ENCODE measurements around the gene STRN.

The STRN gene

DNA sequence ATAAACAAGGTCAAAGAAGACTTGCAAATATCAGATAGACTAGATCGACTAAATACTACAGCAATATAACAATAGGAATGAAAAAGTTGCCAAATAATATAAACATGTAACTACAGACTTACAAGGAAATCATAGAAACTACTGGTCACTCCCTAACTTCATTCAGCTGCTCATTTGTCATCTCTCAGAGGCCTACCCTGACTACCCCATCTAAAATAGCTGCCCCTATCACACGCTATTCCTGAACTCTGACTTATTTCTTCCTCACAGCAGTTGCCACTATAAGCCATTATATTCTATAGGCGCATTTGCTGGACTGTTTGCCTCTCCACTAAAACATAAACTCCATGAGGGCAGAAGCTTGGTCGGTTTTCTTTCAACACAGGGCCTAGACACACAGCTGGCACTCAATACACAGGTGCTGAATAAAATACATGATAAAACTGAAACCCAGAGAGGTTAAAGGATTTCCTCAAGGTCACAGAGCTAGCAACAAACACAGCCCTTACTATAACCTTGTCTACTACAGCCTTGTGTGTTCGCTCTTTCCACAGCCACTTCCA is 1.8 kb downstream of the STRN start:
- no peak for TF ChIP-seq CTCF (IDR thresholded peaks at IDR 0.05; ENCODE audit: low read depth, low read length)
- in situ Hi-C loops (cut with HindIII; ENCODE audit: low sequenced_read_pairs), result no loop called here
- no peak for DNase-seq (ENCODE audit: low read depth, low spot score)
- no peak overlapping the region for H3K4me3 ChIP-seq (ENCODE audit: low read depth, low read length)

GRCh38 chr2:36963734-36964133 is 2.6 kb downstream of the STRN start:
- no peak for TF ChIP-seq CTCF (IDR thresholded peaks at IDR 0.05; ENCODE audit: low read depth, low read length)
- in situ Hi-C loops (cut with HindIII; ENCODE audit: low sequenced_read_pairs), result no loop called here
- no peak overlapping the region for H3K4me3 ChIP-seq (ENCODE audit: low read depth, low read length)
- no peak for DNase-seq (ENCODE audit: low read depth, low spot score)

DNA sequence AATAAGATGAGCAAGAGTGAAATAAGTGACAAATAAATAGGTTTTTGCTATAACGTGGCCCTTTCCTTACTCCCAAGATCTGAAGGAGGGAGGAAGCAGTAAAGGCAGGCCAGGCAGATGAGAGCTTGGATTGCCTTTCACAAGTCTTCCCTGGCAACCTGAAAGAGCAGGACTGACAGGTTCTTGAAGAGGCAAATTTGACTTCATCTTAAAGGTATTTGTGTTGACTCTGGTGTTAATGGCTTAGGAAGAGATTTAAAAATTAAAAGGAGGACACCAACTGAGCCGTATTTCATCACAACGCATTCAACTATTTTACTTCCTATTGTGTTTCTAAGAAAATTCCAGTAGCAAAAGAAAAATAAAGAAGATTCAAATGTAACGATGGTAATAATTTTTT is 3.2 kb downstream of the STRN start:
- no peak overlapping the region for H3K4me3 ChIP-seq (ENCODE audit: low read depth, low read length)
- no peak for TF ChIP-seq CTCF (IDR thresholded peaks at IDR 0.05; ENCODE audit: low read depth, low read length)
- in situ Hi-C loops (cut with HindIII; ENCODE audit: low sequenced_read_pairs), result no loop called here
- DNase-seq (ENCODE audit: low read depth, low spot score), result no peak

- DNase-seq (ENCODE audit: low read depth, low spot score), result no peak
- in situ Hi-C loops (cut with HindIII; ENCODE audit: low sequenced_read_pairs), result no loop called here
- TF ChIP-seq CTCF (IDR thresholded peaks at IDR 0.05; ENCODE audit: low read depth, low read length), result no peak
- no peak overlapping the region for H3K4me3 ChIP-seq (ENCODE audit: low read depth, low read length)
Observed at GRCh38 chr2:36960773-36961172, 5.6 kb downstream of the STRN start.

- in situ Hi-C loops (cut with HindIII; ENCODE audit: low sequenced_read_pairs), result no loop called here
- no peak for DNase-seq (ENCODE audit: low read depth, low spot score)
- H3K4me3 ChIP-seq (ENCODE audit: low read depth, low read length), result no peak overlapping the region
- TF ChIP-seq CTCF (IDR thresholded peaks at IDR 0.05; ENCODE audit: low read depth, low read length), result no peak
Observed at GRCh38 chr2:36960005-36960675, 6.2 kb downstream of the STRN start.

- no peak for DNase-seq (ENCODE audit: low read depth, low spot score)
- no peak overlapping the region for H3K4me3 ChIP-seq (ENCODE audit: low read depth, low read length)
- in situ Hi-C loops (cut with HindIII; ENCODE audit: low sequenced_read_pairs), result no loop called here
- TF ChIP-seq CTCF (IDR thresholded peaks at IDR 0.05; ENCODE audit: low read depth, low read length), result no peak
Observed at GRCh38 chr2:36954977-36955607, 11.2 kb downstream of the STRN start.
